ENCODE measurements around the gene KIF17. TPM values are rescaled to one million over a fixed set of nuclear protein-coding genes. Genes with fewer than 3 reads are reported as not detected.

KIF17 gene
- total RNA-seq: 0.27 TPM

DNA sequence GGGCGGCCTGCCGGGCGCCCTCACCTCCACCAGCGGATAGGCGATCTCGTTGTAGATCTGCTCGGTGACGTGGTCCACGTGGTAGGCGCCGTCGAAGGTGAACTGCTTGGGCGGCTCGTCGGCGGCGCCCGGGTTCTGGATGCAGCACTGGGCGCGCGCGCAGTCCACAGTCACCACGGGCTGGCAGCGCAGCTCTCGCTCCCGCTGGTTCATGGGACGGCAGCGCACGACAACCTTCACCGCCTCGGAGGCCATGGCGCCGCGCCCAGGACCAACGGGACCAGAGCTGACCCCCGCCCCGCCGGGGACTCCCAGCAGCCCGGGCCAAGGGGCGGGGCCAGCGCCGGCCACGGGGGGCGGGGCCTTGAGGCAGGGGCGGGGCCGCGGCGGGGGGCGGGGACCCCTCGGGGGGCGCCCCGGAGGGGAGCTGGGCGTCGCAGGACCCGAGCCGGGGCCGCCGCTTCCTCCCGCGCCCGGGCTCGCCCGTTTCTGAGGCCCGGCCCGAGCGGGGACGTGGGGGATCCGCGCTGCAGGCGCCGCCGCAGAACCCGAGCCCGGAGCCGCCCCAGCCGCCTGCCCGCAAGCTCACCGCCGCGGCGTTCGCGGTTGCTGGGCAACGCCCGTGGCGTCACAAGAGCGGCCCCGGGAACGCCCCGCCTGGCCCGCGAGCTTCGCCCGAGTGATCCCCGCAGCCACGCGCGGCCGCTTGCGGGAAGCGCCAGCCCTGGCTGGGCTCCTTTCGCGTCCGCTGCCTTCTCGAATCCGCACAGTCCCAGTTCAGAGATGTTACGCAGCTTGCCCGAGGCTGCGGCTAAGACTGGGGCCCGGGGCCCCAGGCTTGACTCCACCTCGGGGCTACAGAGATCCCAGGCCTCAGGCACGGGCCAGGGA, at the start of gene KIF17:
Gene KIF17 (minus strand): TSS at position 556 of the 891 bp plus-strand sequence. CDS start 301 bp downstream, at position 255.
- DNase-seq (ENCODE audit: low read depth in 2 of 3, low spot score in 2 of 3): peak; percentile 49 to 82 (median 73)

DNA sequence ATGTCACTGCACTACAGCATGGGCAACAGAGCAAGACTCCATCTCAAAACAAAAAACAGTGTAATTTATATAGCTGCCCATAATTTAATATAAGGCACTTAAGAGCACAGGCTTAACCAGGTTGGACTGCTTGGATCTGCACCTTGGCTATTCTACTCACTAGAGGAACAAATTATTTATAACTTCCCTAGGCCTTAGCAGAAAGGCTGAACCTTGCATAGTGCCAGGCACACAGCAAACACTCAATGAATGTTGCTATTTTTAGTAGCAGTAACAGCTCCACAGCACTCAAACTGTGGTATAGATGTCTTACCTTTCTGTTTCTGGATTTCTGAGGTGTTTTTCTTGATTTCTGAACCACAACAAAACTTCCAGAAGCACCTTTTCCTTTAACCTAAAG, 49.5 kb upstream of the KIF17 start:
- DNase-seq (ENCODE audit: low read depth in 2 of 3, low spot score in 2 of 3): no peak

DNA sequence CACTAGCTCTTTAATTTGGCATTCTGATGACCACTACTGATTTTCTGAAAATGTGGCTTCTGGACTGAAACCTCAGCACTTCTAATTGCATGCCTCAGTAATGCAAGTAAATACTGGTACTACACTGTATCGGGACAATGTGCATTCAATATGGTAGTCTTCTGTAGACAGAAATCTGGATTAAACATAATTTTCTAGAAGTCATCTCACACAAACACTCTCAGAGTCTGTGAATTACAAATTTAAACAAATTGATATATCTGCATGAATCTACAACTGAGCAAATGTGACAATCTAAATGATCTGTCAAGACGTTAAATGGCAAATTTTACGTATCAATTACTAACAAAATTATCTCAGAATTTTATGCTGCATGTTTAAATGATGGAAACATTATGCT, 45.6 kb upstream of the KIF17 start:
- no peak for DNase-seq (ENCODE audit: low read depth in 2 of 3, low spot score in 2 of 3)

DNA sequence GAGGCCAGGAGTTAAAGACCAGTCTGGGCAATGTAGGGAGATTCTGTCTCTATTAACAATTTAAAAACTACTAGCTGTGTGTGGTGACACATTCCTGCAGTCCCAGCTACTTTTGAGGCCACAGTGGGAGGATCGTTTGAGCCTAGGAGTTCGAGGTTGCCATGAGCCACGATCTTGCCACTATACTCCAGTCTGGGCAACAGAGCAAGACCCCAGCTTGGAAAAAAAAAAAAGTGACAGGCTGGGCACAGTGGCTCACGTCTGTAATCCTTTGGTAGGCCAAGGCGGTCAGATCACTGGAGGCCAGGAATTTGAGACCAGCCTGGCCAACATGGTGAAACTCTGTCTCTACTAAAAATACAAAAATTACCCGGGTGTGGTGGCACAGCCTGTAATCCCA, 42.5 kb upstream of the KIF17 start:
- no peak for DNase-seq (ENCODE audit: low read depth in 2 of 3, low spot score in 2 of 3)

DNA sequence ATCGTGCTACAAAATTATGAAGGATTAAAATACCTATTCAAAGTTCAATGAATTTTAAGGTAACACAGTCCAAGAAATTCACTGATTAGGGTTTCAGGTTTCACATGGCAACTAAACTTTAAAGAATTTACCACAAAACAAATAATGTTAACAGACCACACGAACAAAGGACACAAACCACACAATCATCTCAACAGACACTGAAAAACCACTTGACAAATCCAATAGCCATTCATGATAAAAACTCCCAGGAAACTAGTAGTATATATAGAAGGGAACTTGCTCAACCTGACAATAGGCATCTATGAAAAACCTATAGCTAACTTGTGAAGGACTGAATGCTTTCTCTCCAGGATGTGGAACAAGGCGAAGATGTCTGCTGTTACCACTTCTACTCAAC, 35.8 kb upstream of the KIF17 start:
- DNase-seq (ENCODE audit: low read depth in 2 of 3, low spot score in 2 of 3): no peak

DNA sequence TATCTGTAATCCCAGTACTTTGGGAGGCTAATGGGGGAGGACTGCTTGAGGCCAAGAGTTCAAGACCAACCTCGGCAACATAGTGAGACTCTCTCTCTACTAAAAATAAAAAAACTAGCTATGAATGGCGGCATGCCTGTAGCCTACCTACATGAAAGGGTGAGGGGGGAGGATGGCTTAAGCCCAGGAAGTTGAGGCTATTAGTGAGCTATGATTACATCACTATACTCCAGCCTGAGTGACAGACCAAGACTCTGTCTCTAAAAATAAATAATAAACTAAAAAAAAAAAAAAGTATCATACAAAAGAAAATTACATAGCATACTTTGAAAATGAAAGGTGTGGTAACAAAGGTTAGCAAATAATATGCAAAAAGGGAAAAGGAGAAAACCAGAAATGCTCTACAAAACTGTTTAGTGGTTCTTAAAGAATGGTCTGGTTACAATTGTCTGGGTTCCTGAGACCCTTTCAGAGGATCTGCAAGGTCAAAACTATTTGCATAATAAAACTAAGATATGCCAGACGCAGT, 33.7 kb upstream of the KIF17 start:
- no peak for DNase-seq (ENCODE audit: low read depth in 2 of 3, low spot score in 2 of 3)

DNA sequence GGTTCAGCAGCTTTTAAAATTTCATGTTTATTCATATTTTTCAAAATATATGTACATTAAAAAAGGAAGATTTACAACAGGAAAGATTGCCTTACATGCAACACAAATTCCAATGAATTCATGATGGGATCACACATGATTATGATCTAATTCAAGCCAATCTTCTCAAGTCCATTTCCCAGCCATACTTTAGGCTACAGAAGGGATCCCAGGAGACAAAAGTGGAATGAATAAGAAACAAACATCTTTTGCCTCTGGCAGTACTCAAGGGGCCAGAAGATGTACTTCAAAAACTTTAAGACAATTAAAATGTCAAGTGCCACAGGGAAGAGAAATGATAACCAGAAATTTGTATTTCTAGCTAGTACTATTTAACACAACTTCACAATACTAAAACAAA, 24.9 kb upstream of the KIF17 start:
- DNase-seq (ENCODE audit: low read depth in 2 of 3, low spot score in 2 of 3): no peak

DNA sequence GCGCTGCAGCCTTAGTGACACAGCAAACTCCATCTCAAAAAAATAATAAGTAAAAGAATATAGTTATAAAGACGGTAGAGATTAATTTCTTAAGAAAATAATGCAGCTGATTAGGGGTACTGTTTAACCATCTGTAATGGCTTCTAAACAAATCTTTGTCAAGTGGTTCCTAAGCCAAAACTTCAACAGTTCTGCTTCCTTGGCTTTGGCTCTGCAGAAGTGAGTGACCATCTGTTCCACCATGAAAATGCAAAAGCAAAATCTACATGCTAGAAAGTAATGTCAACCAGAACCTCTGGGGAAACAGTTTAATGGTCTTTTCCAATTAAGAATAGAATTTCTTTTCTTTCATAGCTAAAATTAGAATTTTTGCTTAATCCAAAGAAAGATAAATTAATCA, 23.0 kb upstream of the KIF17 start:
- DNase-seq (ENCODE audit: low read depth in 2 of 3, low spot score in 2 of 3): no peak

DNA sequence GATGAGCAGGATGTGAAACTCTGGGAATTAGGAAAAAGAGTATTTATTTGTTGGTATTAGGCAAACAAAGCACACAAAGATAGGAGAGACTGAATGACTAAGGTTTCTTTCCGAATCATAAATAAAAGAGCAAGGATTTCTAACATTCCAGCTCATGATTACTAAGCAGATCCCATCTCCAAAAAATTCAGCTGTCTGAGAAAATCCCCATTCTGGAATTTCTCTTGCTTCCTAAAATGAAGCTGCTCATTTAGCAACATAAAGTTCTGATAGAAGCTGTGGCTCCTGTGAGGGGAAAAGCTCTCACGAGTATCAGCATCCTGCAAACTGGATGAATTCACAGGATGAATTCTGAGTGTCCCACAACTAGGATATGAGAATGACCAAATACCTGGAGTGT, 21.4 kb upstream of the KIF17 start:
- no peak for DNase-seq (ENCODE audit: low read depth in 2 of 3, low spot score in 2 of 3)

DNA sequence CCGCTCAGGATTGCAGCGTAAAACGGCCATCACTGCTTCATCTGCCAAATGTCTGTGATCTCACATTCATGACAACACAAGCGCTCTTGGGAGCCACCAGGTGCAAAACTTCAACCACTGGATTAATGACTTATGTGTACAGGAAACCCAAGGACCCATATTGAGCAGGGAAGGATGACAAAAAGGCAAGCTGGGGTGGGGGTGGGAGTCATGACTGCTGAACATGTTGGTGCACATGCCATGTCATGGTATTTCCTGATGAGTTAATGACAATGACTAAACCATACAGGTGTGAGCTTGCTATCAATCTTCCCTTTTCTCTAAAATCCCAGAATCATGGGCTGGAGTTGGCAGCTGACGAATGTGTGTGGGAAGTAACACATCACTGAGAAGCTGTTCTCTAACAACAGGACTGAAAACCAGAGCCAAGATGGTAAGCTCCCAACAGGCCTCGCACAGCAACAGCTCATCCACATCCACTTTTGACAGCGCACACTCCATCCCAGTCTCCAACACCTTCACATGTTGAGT, 17.8 kb upstream of the KIF17 start:
- DNase-seq (ENCODE audit: low read depth in 2 of 3, low spot score in 2 of 3): peak in 1 of 3 donors; percentile 8

DNA sequence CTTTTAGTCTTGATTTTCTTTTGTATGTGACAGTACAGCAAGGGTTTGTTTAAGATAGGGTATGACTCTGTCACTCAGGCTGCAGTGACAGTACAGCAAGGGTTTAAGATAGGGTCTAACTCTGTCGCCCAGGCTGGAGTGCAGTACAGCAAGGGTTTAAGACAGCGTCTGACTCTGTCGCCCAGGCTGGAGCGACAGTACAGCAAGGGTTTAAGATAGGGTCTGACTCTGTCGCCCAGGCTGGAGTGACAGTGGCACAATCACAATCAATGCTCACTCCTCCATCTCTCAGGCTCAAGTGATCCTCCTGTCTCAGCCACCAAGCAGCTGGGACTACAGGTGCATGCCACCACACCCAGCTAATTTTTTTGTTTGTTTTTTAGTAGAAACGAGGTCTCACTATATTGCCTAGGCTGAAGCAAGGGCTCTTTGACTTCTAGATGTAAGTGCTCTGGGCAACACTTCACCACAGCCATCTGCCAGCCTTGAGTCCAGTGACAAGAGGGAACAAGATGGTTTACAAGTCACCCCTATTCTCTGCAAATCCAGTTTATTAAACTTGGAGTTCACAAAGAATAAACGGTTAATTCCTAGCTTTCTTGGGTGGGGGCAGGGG, 15.7 kb upstream of the KIF17 start:
- DNase-seq (ENCODE audit: low read depth in 2 of 3, low spot score in 2 of 3): peak in 1 of 3 donors; percentile 7

DNA sequence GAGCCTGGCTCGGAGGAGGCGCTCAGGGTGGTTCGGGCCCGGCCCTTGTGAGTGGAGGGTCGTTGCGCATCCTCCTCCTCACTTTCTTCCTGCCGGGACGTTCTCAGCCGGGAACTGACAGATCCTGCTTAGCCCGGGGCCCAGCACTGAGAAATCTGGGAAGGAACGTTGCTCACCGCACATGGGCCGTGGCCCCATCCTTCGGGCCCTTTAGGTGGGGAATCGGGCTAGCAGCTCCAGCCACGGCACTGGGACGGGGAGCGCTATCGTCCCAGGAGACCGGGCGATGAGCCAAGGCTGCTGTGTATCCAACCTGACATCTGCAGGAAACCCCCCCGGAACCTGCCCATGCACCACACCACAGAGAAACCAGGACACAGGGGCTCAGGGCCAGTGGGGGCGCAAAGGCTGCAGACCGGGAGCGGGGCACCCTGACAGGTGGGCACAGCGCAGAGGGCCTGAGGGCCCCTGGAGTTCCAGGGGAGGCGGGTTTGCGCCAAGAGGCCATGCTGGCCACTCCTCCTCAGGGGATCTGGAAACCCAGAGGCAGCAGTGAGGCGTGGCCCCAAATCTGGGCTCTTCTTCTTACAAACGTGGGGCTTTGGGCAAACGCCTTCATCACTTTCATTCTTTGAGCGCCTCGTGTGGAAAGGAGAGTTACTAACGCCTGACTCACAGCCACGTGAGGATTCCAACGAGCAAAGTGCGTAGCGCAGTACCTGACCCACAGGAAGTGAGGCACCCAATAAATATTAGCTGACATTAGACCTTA, 15.0 kb upstream of the KIF17 start, which contains the start of gene SH2D5:
Gene SH2D5 (minus strand): TSS at position 116 of the 772 bp plus-strand sequence. CDS start 4,659 bp downstream, outside the sequence.
- DNase-seq (ENCODE audit: low read depth in 2 of 3, low spot score in 2 of 3): peak; percentile 45 to 94 (median 92)

DNA sequence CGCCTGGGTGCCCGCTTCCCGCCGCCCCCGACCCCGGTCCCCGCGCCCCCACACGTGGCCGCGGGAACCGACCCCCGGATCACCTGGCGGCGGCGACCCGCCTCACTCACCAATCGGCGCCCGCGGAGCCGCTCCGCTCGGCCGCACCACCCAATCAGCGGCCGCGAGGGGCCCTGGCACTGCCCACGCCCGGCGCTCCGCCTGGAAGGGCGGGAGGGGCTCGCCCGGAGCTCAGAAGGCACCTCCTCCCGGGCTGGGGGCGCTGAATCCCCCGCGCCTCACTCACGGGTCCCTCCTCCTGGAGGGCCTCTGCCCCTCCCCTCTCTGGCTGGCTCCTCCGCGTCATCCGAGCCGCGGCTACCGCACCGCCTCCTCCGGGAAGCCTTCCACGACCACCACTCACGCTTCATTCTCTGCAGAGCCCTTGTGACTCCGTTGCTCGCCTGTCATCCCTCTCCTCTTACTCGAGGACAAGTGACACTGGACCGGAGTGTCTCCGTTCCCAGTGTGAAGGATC, 14.3 kb upstream of the KIF17 start:
- DNase-seq (ENCODE audit: low read depth in 2 of 3, low spot score in 2 of 3): peak in 2 of 3 donors; percentile 61 to 62

DNA sequence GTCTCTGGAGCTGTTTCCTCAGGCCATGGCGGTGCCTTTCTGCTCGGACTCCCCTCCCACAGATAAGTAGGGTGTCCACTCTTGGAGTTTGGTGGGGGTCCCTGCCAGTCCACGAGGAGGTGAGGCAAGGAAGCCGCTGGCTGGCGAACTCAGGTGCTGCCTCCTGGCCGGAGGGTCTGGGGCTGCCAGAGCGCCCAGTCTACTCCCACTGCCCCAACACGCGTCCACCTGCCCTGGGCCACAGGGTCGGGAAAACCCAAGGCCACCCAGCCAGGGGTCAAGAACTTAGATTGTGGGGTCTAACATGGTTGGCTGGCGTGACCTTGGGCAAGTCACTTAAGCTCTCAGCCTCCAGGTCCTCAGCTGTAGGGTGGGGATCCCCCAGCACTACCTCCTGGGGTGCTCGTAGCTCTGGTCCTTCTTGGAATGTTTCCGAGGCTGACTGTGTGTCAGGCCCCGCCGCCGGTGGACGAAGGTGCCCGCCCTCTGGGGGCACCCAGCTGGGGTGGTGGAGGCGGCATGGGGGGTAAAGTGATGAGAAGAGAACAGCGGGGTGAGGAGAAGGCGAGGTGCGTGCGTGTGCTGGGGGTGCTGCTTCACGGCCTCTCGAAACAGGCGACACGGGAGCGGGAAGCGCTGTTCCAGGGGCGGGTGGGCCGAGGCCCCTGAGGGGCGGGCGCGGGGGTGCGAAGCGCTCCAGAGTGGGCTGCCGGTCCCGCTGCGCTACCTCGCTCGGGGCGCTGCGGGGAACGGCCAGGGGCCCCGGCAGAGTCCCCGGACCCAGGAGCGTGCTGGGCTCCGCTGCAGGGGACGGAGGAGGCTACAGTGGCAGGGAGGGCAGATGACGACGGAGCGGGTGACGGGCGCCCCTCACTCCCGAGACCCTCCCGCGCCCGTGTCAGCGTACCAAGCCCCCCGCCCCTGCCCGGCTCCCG, 13.5 kb upstream of the KIF17 start:
- DNase-seq (ENCODE audit: low read depth in 2 of 3, low spot score in 2 of 3): no peak

DNA sequence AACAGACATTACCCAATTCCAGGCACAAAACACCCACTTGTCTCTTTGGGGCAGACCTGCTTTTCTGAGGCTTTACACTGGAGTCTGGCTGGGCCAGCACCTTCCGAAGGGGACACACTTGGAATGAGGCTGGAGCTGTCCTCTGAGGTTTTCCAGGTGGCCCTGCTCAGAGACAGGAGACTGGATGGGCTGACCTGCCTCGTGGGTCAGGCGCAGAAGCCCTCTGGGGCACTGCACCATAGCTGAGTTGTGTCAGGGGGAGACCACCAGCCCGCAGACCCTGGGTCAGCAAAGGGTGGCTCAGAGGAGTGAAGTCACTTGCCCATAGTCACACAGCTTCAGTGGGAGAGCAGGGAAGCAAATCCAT, 12.9 kb upstream of the KIF17 start:
- DNase-seq (ENCODE audit: low read depth in 2 of 3, low spot score in 2 of 3): no peak

DNA sequence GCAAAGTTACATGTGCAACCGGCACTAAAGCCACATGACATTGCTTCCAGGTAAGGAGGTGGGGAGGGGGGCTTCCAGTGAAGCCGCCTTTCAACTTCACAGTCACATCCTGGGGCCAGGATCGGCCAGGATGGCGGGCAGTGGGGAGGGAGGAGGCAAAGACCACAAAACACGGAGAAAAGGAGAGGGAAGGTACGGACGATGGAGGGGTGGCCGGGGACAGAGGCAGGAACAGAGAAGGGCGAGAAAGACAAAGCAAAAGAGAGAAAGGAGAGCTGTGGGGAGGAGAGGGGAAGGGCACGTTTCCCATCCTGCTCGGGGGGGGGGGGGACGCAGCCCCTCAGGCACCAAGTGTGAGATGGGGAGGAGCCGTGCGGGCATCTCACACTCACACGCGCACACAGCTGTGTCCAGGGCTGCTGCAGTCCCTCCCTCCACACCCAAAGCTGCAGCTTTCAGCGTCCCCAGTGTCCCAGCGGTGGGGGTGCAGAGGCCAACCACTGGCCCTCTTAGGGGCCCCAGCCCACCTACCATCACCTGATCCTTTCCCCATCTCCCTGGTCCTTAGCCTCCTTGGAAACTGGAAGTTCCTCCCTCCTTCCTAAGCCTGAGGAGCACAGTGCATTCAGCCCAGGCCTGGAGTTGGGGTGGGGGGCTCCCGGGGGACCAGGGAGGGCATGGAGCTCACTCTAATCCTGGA, 12.3 kb upstream of the KIF17 start:
- DNase-seq (ENCODE audit: low read depth in 2 of 3, low spot score in 2 of 3): peak in 1 of 3 donors; percentile 5

DNA sequence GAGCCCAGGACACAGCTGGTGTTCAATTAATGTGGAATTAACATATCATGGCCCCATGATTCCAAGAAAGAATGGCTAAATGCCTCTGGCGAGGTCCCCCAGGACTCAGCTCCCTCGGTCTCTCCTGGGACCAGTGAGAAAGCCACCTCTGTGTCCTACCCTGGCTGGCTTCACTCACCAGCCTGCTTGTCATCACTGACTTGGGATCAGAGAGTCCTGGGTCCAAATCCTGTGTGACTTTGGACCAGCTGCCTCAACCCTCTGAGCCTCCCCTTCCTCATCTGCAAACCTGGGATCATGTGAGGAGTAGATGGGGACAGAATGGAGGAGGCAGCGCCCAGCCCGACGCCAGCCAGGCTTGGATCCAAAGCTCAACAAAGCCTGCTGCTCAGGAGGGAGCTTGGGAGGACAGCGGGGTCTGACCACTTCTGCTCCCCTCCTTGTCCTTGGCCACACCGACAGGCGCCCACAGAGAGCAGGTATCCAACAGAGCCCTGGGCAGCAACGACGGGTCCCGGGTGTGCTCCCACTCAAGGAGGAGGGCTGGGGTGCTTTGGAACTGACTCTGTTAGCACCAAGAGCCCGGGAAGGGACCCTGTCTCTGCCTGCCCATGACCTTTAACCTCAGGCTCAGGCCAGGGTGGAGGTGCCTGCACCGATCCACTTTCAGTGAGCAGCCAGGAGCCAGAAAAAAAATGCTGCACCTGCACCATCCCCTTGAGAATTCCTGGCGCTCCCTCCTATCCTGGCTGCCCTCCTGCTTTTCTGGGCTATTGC, 11.5 kb upstream of the KIF17 start:
- DNase-seq (ENCODE audit: low read depth in 2 of 3, low spot score in 2 of 3): no peak

All from hematopoietic multipotent progenitor cell (in vitro differentiated cells).